HG03378 (cell line): Measurements from ENCODE around the gene NEK7.

Experiments
- ATAC-seq: cut with Tn5 transposase; IDR thresholded peaks from one replicate; pipeline ENCODE4 v1.9.1; 2021; ENCODE audit warnings: mild to moderate bottlenecking, moderate library complexity; ENCODE audit not compliant: unreplicated experiment

NEK7 gene

GRCh38 chr1:198335663-198336062 is 178.9 kb downstream of the NEK7 start:
- no peak for ATAC-seq

GRCh38 chr1:198337886-198338285 is 181.1 kb downstream of the NEK7 start:
- no peak for ATAC-seq

- no peak for ATAC-seq
These were observed 183.3 kb downstream of the NEK7 start for GRCh38 chr1:198340139-198340538.

- no peak for ATAC-seq
These were observed 189.4 kb downstream of the NEK7 start for GRCh38 chr1:198346178-198346577.

GRCh38 chr1:198350456-198350855 is 193.7 kb downstream of the NEK7 start:
- ATAC-seq = no peak

- ATAC-seq = peak; percentile 96
These were observed 196.3 kb downstream of the NEK7 start for GRCh38 chr1:198352975-198353695.

GRCh38 chr1:198357937-198358336 is 201.1 kb downstream of the NEK7 start:
- no peak for ATAC-seq

- no peak for ATAC-seq
These were observed 202.3 kb downstream of the NEK7 start for GRCh38 chr1:198359024-198359653.

GRCh38 chr1:198360208-198360729 is 203.5 kb downstream of the NEK7 start:
- no peak for ATAC-seq

- no peak for ATAC-seq
These were observed 204.5 kb downstream of the NEK7 start for GRCh38 chr1:198361237-198361767.

- ATAC-seq = peak; percentile 62
These were observed 206.9 kb downstream of the NEK7 start for GRCh38 chr1:198363625-198364151.

- no peak for ATAC-seq
These were observed 207.7 kb downstream of the NEK7 start for GRCh38 chr1:198364471-198364870.

GRCh38 chr1:198367296-198367695 is 210.5 kb downstream of the NEK7 start:
- ATAC-seq = no peak

- ATAC-seq = no peak
These were observed 214.2 kb downstream of the NEK7 start for GRCh38 chr1:198370996-198371395.
